ENCODE measurements around the gene SMYD3.
A peak's percentile ranks its signal among the peaks of the same experiment; 100 is the strongest.

SMYD3 gene

DNA sequence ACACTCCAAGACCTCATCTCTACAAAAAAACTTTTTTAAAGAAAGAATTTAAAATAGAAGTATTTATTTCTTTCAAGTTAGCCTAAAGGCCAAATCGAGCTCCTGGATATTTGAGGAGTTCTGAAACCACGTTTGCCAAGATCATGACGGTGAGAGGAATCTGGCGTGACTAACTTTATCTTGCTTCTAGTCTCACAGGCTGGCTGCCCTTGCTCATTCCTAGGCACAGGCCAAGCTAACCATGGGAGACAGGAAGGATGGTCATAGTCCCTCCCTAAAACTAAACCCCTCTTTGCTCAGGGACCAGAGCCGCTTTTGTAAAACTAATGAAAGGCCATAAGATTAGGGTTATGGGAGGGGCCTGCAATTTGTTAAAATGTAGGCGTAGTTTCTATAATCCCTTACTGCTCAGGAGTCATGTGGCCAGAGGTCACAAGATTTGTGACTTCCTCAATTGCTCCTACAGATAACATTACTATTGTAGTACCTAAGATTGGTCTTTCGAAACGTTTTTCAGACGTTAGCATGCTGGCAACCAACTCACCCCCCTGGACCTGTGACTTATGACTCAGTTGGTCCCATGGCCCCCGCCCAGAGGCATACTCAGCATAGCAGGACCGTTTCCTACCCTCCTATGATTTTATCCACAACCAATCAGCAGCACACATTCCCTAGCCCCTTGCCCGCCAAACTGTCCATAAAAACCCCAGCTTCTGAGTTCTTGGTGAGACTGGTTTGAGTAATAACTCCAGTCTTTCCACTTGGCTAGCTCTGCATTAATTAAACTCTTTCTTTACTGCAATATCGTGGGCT lies 425.0 kb downstream of the SMYD3 start:
- peaks cover 0 to 14% (median 7%) of the 10 kb centered on the region in 4 experiments for H3K4me1 ChIP-seq (ENCODE audit: control extremely low read depth in 1 of 4, control insufficient read depth in 4 of 4, insufficient read depth in 4 of 4, low read length in 3 of 4)
- H3K4me3 ChIP-seq (ENCODE audit: control insufficient read depth in 1 of 7, extremely low read depth in 1 of 7, insufficient read depth in 4 of 7, low read depth in 2 of 7, low read length in 6 of 7) = no peak overlapping the region
- peaks cover 0 to 3% (median 0%) of the 10 kb centered on the region in 4 experiments for H3K36me3 ChIP-seq (ENCODE audit: control insufficient read depth in 4 of 4, insufficient read depth in 4 of 4, low read length in 3 of 4)
- peak in 2 of 3 donors; percentile 47 to 48 for DNase-seq
- POLR2A ChIA-PET = no interaction called here
- whole genome bisulfite sequencing (ENCODE audit: insufficient coverage) = 99% methylated on average over 8 of the region's 13 CpGs
- CTCF ChIA-PET = interaction anchor here (1.0 to 1.9 kb wide), 5 partner anchors 12 to 26 kb away, joined by 3 to 5 read pairs (median 3); no protein-coding TSS in a partner anchor
- H3K27ac ChIP-seq (ENCODE audit: insufficient read depth in 1 of 2, low read depth in 1 of 2, low read length in 2 of 2, poor library complexity in 1 of 2, severe bottlenecking in 2 of 2) = no peak overlapping the region
- no peaks in the 10 kb centered on the region for H3K27me3 ChIP-seq (replicated peaks in 2 of 5; ENCODE audit: control insufficient read depth in 4 of 5, insufficient read depth in 5 of 5, low read length in 4 of 5)
- peaks cover 0 to 20% (median 9%) of the 10 kb centered on the region in 5 experiments for H3K9me3 ChIP-seq (ENCODE audit: control extremely low read depth in 1 of 5, control insufficient read depth in 4 of 5, insufficient read depth in 2 of 5, low read depth in 1 of 5, low read length in 4 of 5)

DNA sequence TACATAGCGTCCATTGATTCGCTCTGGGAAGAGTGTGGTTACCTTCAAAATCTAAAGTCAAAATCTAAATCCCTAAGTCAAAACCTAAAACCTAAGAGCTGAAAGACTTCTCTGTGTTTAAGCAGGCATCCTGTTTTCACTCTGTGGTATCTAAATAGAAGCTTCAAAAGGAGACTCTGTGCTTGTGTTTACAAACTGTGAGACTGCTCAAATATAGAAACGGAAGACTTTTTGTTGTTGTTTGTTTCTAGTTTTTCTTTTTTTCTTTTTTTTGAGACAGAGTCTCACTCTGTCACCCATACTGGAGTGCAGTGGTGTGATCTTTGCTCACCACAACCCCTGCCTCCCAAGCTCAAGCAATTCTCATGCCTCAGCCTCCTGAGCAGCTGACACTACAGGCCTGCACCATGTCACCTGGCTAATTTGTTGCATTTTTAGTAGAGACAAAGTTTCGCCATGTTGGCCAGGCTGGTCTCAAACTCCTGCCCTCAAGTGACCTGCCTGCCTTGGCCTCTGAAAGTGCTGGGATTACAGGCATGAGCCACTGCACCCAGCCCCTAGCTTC lies 425.9 kb downstream of the SMYD3 start:
- 100% methylated on average over 1 of the region's 4 CpGs for WGBS (ENCODE audit: insufficient coverage)
- ChIA-PET POLR2A (no interaction called here), CTCF (interaction anchor here (1.0 to 1.9 kb wide), 5 partner anchors 11 to 25 kb away, joined by 3 to 5 read pairs (median 3); no protein-coding TSS in a partner anchor)
- H3K27ac ChIP-seq (ENCODE audit: insufficient read depth in 1 of 2, low read depth in 1 of 2, low read length in 2 of 2, poor library complexity in 1 of 2, severe bottlenecking in 2 of 2) = no peak overlapping the region
- H3K9me3 ChIP-seq (ENCODE audit: control extremely low read depth in 1 of 5, control insufficient read depth in 4 of 5, insufficient read depth in 2 of 5, low read depth in 1 of 5, low read length in 4 of 5) = peaks cover 0 to 20% (median 9%) of the 10 kb centered on the region in 5 experiments
- H3K27me3 ChIP-seq (replicated peaks in 2 of 5; ENCODE audit: control insufficient read depth in 4 of 5, insufficient read depth in 5 of 5, low read length in 4 of 5) = no peaks in the 10 kb centered on the region
- peaks cover 0 to 3% (median 0%) of the 10 kb centered on the region in 4 experiments for H3K36me3 ChIP-seq (ENCODE audit: control insufficient read depth in 4 of 4, insufficient read depth in 4 of 4, low read length in 3 of 4)
- H3K4me3 ChIP-seq (ENCODE audit: control insufficient read depth in 1 of 7, extremely low read depth in 1 of 7, insufficient read depth in 4 of 7, low read depth in 2 of 7, low read length in 6 of 7) = no peak overlapping the region
- DNase-seq = no peak
- peaks cover 0 to 18% (median 7%) of the 10 kb centered on the region in 4 experiments for H3K4me1 ChIP-seq (ENCODE audit: control extremely low read depth in 1 of 4, control insufficient read depth in 4 of 4, insufficient read depth in 4 of 4, low read length in 3 of 4)

DNA sequence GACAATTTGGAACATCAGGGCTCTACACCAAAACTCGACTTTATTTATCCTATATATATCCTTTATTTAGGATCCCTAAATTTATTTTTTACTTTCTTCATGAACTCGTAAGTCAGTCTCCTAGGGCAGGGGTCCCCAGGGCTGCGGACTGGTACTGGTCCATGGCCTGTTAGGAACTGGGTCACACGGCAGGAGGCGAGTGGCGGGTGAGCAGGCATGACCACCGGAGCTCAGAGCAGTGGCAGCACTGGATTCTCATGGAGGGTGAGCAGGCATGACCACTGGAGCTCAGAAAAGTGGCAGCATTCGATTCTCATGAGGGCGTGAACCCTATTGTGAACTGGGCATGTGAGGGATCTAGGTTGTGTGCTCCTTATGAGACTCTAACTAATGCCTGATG lies 427.0 kb downstream of the SMYD3 start:
- Histone ChIP-seq H3K4me3 (ENCODE audit: control insufficient read depth in 1 of 7, extremely low read depth in 1 of 7, insufficient read depth in 4 of 7, low read depth in 2 of 7, low read length in 6 of 7) (no peak overlapping the region), H3K9me3 (ENCODE audit: control extremely low read depth in 1 of 5, control insufficient read depth in 4 of 5, insufficient read depth in 2 of 5, low read depth in 1 of 5, low read length in 4 of 5) (peaks cover 0 to 20% (median 9%) of the 10 kb centered on the region in 5 experiments), H3K27ac (ENCODE audit: insufficient read depth in 1 of 2, low read depth in 1 of 2, low read length in 2 of 2, poor library complexity in 1 of 2, severe bottlenecking in 2 of 2) (no peak overlapping the region), H3K4me1 (ENCODE audit: control extremely low read depth in 1 of 4, control insufficient read depth in 4 of 4, insufficient read depth in 4 of 4, low read length in 3 of 4) (peaks cover 0 to 29% (median 7%) of the 10 kb centered on the region in 4 experiments), H3K27me3 (replicated peaks in 2 of 5; ENCODE audit: control insufficient read depth in 4 of 5, insufficient read depth in 5 of 5, low read length in 4 of 5) (no peaks in the 10 kb centered on the region), H3K36me3 (ENCODE audit: control insufficient read depth in 4 of 4, insufficient read depth in 4 of 4, low read length in 3 of 4) (peaks cover 0 to 3% (median 0%) of the 10 kb centered on the region in 4 experiments)
- 99% methylated on average over 8 of the region's 9 CpGs for WGBS (ENCODE audit: insufficient coverage)
- CTCF ChIA-PET = interaction anchor here (1.3 kb wide), 1 partner anchor 12 kb away, joined by 3 read pairs; no protein-coding TSS in a partner anchor
- POLR2A ChIA-PET = no interaction called here
- no peak for DNase-seq

DNA sequence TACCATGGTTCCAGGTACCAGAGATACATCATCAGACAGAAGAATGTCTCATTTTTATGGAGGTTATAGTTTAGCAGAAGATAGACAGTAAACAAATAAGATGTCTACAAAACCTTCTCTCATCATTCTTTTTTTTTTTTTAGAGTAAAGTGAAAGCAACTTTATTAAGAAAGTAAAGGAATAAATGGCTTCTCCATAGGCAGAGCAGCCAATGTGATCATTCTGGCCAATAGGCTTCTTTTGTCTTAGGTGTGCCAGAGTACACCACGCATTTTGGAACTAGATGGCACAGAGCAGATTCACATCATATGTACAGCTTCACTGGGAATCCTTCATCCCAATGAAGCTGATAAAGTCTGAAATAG lies 428.2 kb downstream of the SMYD3 start:
- peak in 2 of 3 donors; percentile 19 to 43 for DNase-seq
- WGBS (ENCODE audit: insufficient coverage) = no CpG with 5 or more reads among the region's 1 CpG
- Histone ChIP-seq H3K27me3 (replicated peaks in 2 of 5; ENCODE audit: control insufficient read depth in 4 of 5, insufficient read depth in 5 of 5, low read length in 4 of 5) (no peaks in the 10 kb centered on the region), H3K9me3 (ENCODE audit: control extremely low read depth in 1 of 5, control insufficient read depth in 4 of 5, insufficient read depth in 2 of 5, low read depth in 1 of 5, low read length in 4 of 5) (peaks cover 0 to 19% (median 9%) of the 10 kb centered on the region in 5 experiments), H3K27ac (ENCODE audit: insufficient read depth in 1 of 2, low read depth in 1 of 2, low read length in 2 of 2, poor library complexity in 1 of 2, severe bottlenecking in 2 of 2) (no peak overlapping the region), H3K4me1 (ENCODE audit: control extremely low read depth in 1 of 4, control insufficient read depth in 4 of 4, insufficient read depth in 4 of 4, low read length in 3 of 4) (peaks cover 0 to 30% (median 7%) of the 10 kb centered on the region in 4 experiments), H3K36me3 (ENCODE audit: control insufficient read depth in 4 of 4, insufficient read depth in 4 of 4, low read length in 3 of 4) (peaks cover 0 to 3% (median 0%) of the 10 kb centered on the region in 4 experiments), H3K4me3 (ENCODE audit: control insufficient read depth in 1 of 7, extremely low read depth in 1 of 7, insufficient read depth in 4 of 7, low read depth in 2 of 7, low read length in 6 of 7) (no peak overlapping the region)
- ChIA-PET POLR2A (no interaction called here), CTCF (no interaction called here)

DNA sequence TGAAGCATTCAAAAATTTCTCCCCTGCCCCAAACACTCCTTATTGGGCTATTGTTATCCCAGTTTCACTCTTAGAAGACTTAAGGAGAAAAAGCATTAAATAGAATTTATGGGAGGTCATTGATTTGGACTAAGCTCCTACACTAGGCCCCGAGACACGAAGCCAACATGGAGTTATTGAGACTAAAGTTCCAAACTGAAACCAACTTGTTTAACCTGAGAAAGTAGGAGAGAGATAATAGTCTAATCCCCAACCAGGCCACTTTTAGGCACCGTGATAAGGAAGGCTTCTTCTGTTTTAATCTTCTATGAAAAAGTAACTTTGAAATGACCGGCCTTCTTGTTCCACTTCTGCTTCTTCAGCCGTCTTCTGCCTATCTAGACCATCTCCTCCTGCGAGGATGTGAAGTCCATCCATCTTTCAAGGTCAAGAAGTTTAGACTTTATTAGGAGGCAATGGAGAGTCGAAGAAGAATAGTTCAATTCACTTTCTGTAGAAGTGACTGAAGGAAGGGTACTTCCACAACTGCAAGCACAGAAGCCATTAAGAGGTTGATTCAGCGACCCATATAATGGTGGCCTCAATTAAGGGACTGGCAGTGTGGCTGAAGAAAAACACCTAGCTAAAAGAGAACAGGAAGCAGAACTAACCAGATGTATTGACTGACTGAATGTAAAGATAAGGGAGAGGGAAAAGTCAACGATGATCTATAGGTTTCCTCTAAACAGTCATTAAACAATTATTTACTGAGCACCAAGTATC lies 428.8 kb downstream of the SMYD3 start:
- Histone ChIP-seq H3K4me1 (ENCODE audit: control extremely low read depth in 1 of 4, control insufficient read depth in 4 of 4, insufficient read depth in 4 of 4, low read length in 3 of 4) (peaks cover 0 to 30% (median 7%) of the 10 kb centered on the region in 4 experiments), H3K36me3 (ENCODE audit: control insufficient read depth in 4 of 4, insufficient read depth in 4 of 4, low read length in 3 of 4) (peaks cover 0 to 3% (median 0%) of the 10 kb centered on the region in 4 experiments), H3K27ac (ENCODE audit: insufficient read depth in 1 of 2, low read depth in 1 of 2, low read length in 2 of 2, poor library complexity in 1 of 2, severe bottlenecking in 2 of 2) (peak overlapping the region in 1 of 2 experiments; percentile 45), H3K27me3 (replicated peaks in 2 of 5; ENCODE audit: control insufficient read depth in 4 of 5, insufficient read depth in 5 of 5, low read length in 4 of 5) (no peaks in the 10 kb centered on the region), H3K4me3 (ENCODE audit: control insufficient read depth in 1 of 7, extremely low read depth in 1 of 7, insufficient read depth in 4 of 7, low read depth in 2 of 7, low read length in 6 of 7) (no peak overlapping the region), H3K9me3 (ENCODE audit: control extremely low read depth in 1 of 5, control insufficient read depth in 4 of 5, insufficient read depth in 2 of 5, low read depth in 1 of 5, low read length in 4 of 5) (peaks cover 0 to 19% (median 9%) of the 10 kb centered on the region in 5 experiments)
- ChIA-PET POLR2A (no interaction called here), CTCF (no interaction called here)
- WGBS (ENCODE audit: insufficient coverage) = 86% methylated on average over 5 of the region's 9 CpGs
- peak in 2 of 3 donors; percentile 42 to 57 for DNase-seq

DNA sequence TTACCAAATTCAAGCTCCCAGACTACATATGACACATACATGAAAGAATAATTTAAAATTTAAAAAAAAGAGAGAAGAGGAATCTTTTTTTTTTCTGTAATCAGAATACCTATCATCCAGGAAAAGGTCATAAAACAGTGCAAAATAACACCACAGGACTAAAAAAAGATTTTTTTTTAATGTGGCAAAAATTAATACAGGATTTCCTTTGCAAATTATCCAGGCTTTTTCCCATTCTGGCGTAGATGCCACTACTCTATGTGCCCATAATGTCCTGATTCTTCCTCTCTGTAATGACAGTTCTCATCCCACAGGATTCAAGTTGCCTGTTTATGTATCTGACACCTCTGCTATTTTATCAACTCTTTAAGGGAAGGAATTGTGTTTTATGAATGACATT lies 429.6 kb downstream of the SMYD3 start:
- ChIA-PET CTCF (no interaction called here), POLR2A (no interaction called here)
- H3K36me3 ChIP-seq (ENCODE audit: control insufficient read depth in 4 of 4, insufficient read depth in 4 of 4, low read length in 3 of 4) = peaks cover 0 to 3% (median 0%) of the 10 kb centered on the region in 4 experiments
- 67% methylated on average over 1 of the region's 1 CpG for WGBS (ENCODE audit: insufficient coverage)
- no peak overlapping the region for H3K4me3 ChIP-seq (ENCODE audit: control insufficient read depth in 1 of 7, extremely low read depth in 1 of 7, insufficient read depth in 4 of 7, low read depth in 2 of 7, low read length in 6 of 7)
- peaks cover 0 to 19% (median 9%) of the 10 kb centered on the region in 5 experiments for H3K9me3 ChIP-seq (ENCODE audit: control extremely low read depth in 1 of 5, control insufficient read depth in 4 of 5, insufficient read depth in 2 of 5, low read depth in 1 of 5, low read length in 4 of 5)
- H3K4me1 ChIP-seq (ENCODE audit: control extremely low read depth in 1 of 4, control insufficient read depth in 4 of 4, insufficient read depth in 4 of 4, low read length in 3 of 4) = peaks cover 0 to 31% (median 7%) of the 10 kb centered on the region in 4 experiments
- H3K27me3 ChIP-seq (replicated peaks in 2 of 5; ENCODE audit: control insufficient read depth in 4 of 5, insufficient read depth in 5 of 5, low read length in 4 of 5) = no peaks in the 10 kb centered on the region
- DNase-seq = no peak
- no peak overlapping the region for H3K27ac ChIP-seq (ENCODE audit: insufficient read depth in 1 of 2, low read depth in 1 of 2, low read length in 2 of 2, poor library complexity in 1 of 2, severe bottlenecking in 2 of 2)

All from common myeloid progenitor, CD34-positive (primary cell).